Neuron (in vitro differentiated cells): ENCODE data around the gene P3H4.

Experiments used
- H2AFZ ChIP-seq: one replicate; pipeline ENCODE4 v1.6.1; 2013; ENCODE audit warnings: low read depth, mild to moderate bottlenecking, inconsistent platforms, low read length, moderate library complexity
- H3K27me3 ChIP-seq: one replicate; pipeline ENCODE4 v1.6.1; 2013; ENCODE audit warnings: low read length; ENCODE audit not compliant: insufficient read depth
- H3K36me3 ChIP-seq: one replicate; pipeline ENCODE4 v1.6.1; 2013; ENCODE audit warnings: low read length; ENCODE audit not compliant: insufficient read depth
- H3K4me1 ChIP-seq: one replicate; pipeline ENCODE4 v1.6.1; 2013; ENCODE audit warnings: low read length; ENCODE audit not compliant: insufficient read depth
- H3K4me3 ChIP-seq: 2 replicates; pipeline ENCODE4 v1.5.1; 2013; ENCODE audit warnings: mild to moderate bottlenecking, low read length, moderate library complexity
- H3K9me3 ChIP-seq: one replicate; pipeline ENCODE4 v1.6.1; 2013; ENCODE audit warnings: low read length

P3H4 gene

GRCh38 chr17:41767324-41768042, 44.3 kb downstream of the P3H4 start:
- Histone ChIP-seq H3K27me3 (no peaks in the 10 kb centered on the region), H2AFZ (no peak overlapping the region), H3K9me3 (no peaks in the 10 kb centered on the region), H3K4me1 (no peaks in the 10 kb centered on the region), H3K36me3 (peaks cover 58% of the 10 kb centered on the region), H3K4me3 (no peak overlapping the region)

DNA sequence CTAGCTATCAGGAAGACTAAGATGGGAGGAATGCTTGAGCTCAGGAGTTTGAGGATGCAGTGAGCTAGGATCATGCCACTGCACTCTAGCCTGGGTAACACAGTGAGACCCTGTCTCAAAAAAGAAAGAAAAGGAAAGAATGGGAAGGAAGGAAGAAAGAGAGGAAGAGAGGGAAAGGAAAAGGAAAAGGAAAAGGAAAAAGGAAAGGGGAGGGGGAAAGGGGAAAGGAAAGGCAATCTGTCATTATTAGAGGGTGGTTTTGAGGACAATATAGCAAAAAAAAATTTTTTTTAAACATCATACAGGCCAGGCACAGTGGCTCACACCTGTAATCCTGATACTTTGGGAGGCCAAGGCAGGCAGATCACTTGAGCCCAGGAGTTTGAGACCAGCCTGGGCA, 45.6 kb downstream of the P3H4 start:
- Histone ChIP-seq H3K36me3 (peaks cover 58% of the 10 kb centered on the region), H3K9me3 (no peaks in the 10 kb centered on the region), H3K4me3 (no peak overlapping the region), H3K4me1 (no peaks in the 10 kb centered on the region), H3K27me3 (no peaks in the 10 kb centered on the region), H2AFZ (no peak overlapping the region)

DNA sequence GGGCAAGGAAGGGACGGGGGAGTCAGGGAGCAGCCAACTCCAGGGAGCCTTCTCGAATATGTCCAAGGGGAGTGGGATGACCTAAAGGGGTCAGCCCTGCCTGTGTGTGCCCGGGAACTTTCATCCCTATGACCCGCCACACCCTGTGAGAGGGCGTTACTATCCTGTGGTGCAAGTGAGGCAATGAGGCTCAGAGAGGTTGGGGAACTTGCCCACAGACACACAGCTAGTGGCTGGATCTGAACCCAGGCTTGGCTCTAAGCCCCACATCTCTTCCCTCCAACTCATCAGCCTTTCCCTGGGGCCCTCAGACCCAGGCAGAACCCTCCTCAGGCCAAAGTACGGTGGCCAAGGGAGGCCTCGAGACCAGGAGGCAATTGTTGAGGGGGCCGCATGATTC, 48.4 kb downstream of the P3H4 start:
- Histone ChIP-seq H2AFZ (no peak overlapping the region), H3K4me3 (no peak overlapping the region), H3K4me1 (no peaks in the 10 kb centered on the region), H3K36me3 (peaks cover 63% of the 10 kb centered on the region), H3K27me3 (no peaks in the 10 kb centered on the region), H3K9me3 (no peaks in the 10 kb centered on the region)

GRCh38 chr17:41762841-41763240, 48.9 kb downstream of the P3H4 start:
- Histone ChIP-seq H3K4me3 (no peak overlapping the region), H2AFZ (no peak overlapping the region), H3K9me3 (no peaks in the 10 kb centered on the region), H3K27me3 (no peaks in the 10 kb centered on the region), H3K4me1 (no peaks in the 10 kb centered on the region), H3K36me3 (peaks cover 65% of the 10 kb centered on the region)

DNA sequence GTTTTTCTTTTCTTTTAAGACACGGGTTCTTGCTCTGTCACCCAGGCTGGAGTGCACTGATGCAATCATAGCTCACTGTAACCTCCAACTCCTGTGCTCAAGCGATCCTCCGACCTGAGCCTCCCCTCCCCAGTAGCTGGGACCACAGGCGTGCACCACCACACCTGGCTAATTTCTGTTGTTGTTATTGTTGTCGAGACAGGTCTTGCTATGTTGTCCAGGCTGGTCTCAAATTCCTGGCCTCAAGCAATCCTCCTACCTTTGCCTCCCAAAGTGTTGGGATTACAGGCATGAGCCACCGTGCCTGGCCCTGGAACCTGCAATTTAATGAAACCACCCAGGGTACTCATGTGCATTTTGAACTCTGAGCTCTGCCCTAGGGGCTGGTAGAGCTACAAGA, 49.4 kb downstream of the P3H4 start:
- no peak overlapping the region for H3K4me3 ChIP-seq
- no peak overlapping the region for H2AFZ ChIP-seq
- H3K27me3 ChIP-seq: no peaks in the 10 kb centered on the region
- H3K36me3 ChIP-seq: peaks cover 65% of the 10 kb centered on the region
- H3K9me3 ChIP-seq: no peaks in the 10 kb centered on the region
- no peaks in the 10 kb centered on the region for H3K4me1 ChIP-seq

DNA sequence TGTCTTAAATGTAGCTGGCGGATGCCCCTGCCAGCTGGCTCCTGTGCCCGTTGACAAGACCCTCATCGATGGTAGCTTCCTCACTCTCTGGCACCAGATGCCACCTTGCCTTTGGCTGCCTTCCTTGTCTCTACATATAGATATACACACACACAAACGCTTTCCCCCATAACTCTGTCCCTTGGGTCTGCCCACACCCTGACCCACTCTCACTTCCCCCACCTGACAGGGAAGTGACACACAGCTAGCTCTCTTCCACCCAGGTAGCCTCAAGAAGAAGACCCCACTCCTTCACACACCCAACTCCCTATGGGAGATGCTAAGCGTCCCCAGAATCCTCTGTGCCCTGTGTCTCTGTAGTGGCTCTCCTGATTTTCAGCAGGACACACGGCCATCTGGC, 50.9 kb downstream of the P3H4 start:
- Histone ChIP-seq H3K27me3 (no peaks in the 10 kb centered on the region), H2AFZ (no peak overlapping the region), H3K4me3 (no peak overlapping the region), H3K36me3 (peaks cover 63% of the 10 kb centered on the region), H3K9me3 (no peaks in the 10 kb centered on the region), H3K4me1 (no peaks in the 10 kb centered on the region)

DNA sequence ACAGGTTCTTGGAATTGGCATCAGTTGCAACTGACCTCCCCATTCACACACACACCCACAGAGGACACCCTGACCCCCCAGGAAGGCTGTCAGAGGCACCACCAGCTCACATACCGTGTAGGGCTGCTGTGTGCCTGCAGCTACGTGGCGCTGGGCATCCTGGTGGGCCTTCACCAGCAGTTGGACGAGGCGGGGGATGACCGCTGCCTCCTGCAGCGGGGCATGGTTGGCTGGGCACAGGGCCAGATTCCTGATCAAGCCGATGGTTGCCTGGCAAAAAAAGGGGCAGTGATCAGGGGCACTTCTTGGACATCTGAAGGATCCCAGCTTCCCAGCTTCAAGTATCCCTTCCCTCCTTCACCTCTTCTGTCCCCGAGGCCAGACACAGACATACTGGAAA, 53.1 kb downstream of the P3H4 start:
- Histone ChIP-seq H3K9me3 (no peaks in the 10 kb centered on the region), H3K4me1 (no peaks in the 10 kb centered on the region), H2AFZ (no peak overlapping the region), H3K27me3 (no peaks in the 10 kb centered on the region), H3K36me3 (peaks cover 72% of the 10 kb centered on the region), H3K4me3 (no peak overlapping the region)

GRCh38 chr17:41754066-41754465, 57.7 kb downstream of the P3H4 start:
- Histone ChIP-seq H2AFZ (no peak overlapping the region), H3K4me3 (no peak overlapping the region), H3K27me3 (no peaks in the 10 kb centered on the region), H3K36me3 (peaks cover 42% of the 10 kb centered on the region), H3K4me1 (no peaks in the 10 kb centered on the region), H3K9me3 (no peaks in the 10 kb centered on the region)
